ENCODE data around the gene PRKCA.

DNA sequence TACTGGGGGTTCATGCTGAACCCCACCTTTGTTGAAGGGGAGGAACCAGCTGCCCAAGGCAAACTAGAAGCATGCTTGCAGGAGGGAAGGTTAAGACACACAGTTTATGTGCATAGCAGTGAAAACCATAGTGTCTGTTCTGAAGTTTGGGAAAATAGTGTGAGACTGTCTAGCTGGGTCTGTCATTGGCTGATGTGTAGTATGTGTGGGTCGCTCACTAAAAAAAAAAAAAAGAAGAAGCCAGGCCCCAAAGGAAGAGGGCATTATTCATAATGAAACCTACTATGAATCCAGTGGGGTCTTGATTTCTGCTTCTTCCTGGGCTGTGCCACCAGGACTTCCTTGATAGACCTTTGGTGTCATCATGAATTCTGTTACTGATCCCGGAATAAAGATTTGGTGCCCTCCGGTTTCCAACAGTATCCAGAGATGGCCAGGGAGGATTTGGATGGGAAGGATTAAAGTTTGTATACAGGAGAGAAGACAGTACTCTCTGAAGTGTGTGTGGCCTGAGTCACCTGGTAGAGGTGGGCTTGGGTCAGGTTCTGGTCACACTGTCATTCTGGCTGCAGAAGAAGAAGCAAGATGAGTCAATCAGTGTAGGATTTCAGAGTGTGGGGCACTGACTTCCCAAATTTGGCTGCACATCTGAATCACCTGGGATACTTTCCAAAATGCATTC lies 220.3 kb downstream of the PRKCA start:
- TF ChIP-seq, protein P1, sequence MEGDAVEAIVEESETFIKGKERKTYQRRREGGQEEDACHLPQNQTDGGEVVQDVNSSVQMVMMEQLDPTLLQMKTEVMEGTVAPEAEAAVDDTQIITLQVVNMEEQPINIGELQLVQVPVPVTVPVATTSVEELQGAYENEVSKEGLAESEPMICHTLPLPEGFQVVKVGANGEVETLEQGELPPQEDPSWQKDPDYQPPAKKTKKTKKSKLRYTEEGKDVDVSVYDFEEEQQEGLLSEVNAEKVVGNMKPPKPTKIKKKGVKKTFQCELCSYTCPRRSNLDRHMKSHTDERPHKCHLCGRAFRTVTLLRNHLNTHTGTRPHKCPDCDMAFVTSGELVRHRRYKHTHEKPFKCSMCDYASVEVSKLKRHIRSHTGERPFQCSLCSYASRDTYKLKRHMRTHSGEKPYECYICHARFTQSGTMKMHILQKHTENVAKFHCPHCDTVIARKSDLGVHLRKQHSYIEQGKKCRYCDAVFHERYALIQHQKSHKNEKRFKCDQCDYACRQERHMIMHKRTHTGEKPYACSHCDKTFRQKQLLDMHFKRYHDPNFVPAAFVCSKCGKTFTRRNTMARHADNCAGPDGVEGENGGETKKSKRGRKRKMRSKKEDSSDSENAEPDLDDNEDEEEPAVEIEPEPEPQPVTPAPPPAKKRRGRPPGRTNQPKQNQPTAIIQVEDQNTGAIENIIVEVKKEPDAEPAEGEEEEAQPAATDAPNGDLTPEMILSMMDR (IDR thresholded peaks at IDR 0.05), result no peak
- TF ChIP-seq POLR2A (IDR thresholded peaks at IDR 0.05), result no peak
- peak; percentile 17 for TF ChIP-seq POLR2AphosphoS5 (IDR thresholded peaks at IDR 0.05)
- TF ChIP-seq EP300 (IDR thresholded peaks at IDR 0.05), result no peak

All from gastroesophageal sphincter (tissue), 3 donors.